ENCODE results near the gene CRADD.
A peak's percentile ranks its signal among the peaks of the same experiment; 100 is the strongest.
"Not testable (repeated sequence)": the region's sequence is repeated elsewhere in the genome, so short reads cannot be mapped to it uniquely, and the experiment has no call there.

The CRADD gene

GRCh38 chr12:93762059-93762719, 85.0 kb downstream of the CRADD start:
- no peak for DNase-seq

GRCh38 chr12:93762912-93763553, 85.9 kb downstream of the CRADD start:
- no peak for DNase-seq

- DNase-seq: no peak
Measured at GRCh38 chr12:93763746-93764147, 86.6 kb downstream of the CRADD start.

- no peak for DNase-seq
Measured at GRCh38 chr12:93766371-93766770, 89.2 kb downstream of the CRADD start.

GRCh38 chr12:93766796-93767523, 89.8 kb downstream of the CRADD start:
- peak; percentile 7 for DNase-seq

- DNase-seq: no peak
Measured at GRCh38 chr12:93767524-93767863, 90.3 kb downstream of the CRADD start.

- DNase-seq: no peak
Measured at GRCh38 chr12:93772003-93772700, 95.0 kb downstream of the CRADD start.

GRCh38 chr12:93773122-93773871, 96.1 kb downstream of the CRADD start:
- DNase-seq: no peak

- no peak for DNase-seq
Measured at GRCh38 chr12:93776581-93777018, 99.4 kb downstream of the CRADD start.

GRCh38 chr12:93777254-93777653, 100.1 kb downstream of the CRADD start:
- DNase-seq: no peak

- DNase-seq: no peak
Measured at GRCh38 chr12:93778306-93778705, 101.1 kb downstream of the CRADD start.

GRCh38 chr12:93778766-93779165, 101.6 kb downstream of the CRADD start:
- DNase-seq: no peak

GRCh38 chr12:93780101-93780641, 103.0 kb downstream of the CRADD start:
- no peak for DNase-seq

- DNase-seq: not testable (repeated sequence)
Measured at GRCh38 chr12:93780886-93781285, 103.7 kb downstream of the CRADD start.

GRCh38 chr12:93781961-93782360, 104.8 kb downstream of the CRADD start:
- DNase-seq: not testable (repeated sequence)

- no peak for DNase-seq
Measured at GRCh38 chr12:93782853-93783252, 105.7 kb downstream of the CRADD start.

GRCh38 chr12:93783832-93784231, 106.7 kb downstream of the CRADD start:
- no peak for DNase-seq

- no peak for DNase-seq
Measured at GRCh38 chr12:93784339-93785086, 107.3 kb downstream of the CRADD start.

GRCh38 chr12:93785249-93786010, 108.3 kb downstream of the CRADD start:
- no peak for DNase-seq

- DNase-seq: no peak
Measured at GRCh38 chr12:93786656-93787397, 109.7 kb downstream of the CRADD start.
